HG03135 (cell line): ENCODE results near the gene TPTE2.
"Not testable (repeated sequence)": the region's sequence is repeated elsewhere in the genome, so short reads cannot be mapped to it uniquely, and the experiment has no call there.

ENCODE experiments used
- ATAC-seq: cut with Tn5 transposase; IDR thresholded peaks from one replicate; pipeline ENCODE4 v1.9.1; 2021; ENCODE audit warnings: mild to moderate bottlenecking, moderate library complexity; ENCODE audit not compliant: unreplicated experiment

The TPTE2 gene

DNA sequence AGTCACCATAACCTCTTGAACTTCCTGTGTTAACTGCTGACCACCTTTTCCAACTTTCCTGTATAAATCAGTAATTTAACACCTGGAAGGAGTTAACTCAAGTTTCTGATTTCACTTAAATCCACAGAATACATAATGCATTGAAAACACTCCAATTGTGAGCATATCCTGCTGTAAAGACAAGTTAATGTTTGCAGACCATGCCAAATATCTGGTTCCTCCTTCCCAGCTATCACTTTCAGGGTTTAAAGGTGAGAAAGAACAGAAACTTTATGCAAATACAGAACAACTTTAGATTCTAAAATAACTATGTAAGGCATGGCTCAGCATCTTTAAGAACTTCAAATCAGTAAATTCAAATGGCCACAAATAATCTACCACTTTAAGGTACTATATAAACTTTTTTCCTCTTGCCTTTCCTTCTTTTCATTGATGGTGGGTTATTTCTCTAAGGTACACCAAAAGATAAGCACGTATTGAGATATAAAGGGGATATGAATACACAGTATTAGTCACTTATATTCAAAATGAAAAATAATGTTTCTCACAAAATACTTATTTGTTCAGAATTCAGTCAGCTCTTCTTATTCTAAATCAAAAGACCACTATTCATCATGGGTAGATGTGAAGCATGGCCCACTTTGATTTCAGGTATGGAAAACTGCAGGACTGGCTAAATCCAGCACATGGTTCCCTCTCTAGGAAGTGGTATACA lies 6.6 kb upstream of the TPTE2 start:
- peak; percentile 76 for ATAC-seq

GRCh38 chr13:19561585-19561984 lies 253 bp upstream of the TPTE2 start:
- no peak for ATAC-seq

- not testable (repeated sequence) for ATAC-seq
Observed at GRCh38 chr13:19560672-19561071, 660 bp downstream of the TPTE2 start.

DNA sequence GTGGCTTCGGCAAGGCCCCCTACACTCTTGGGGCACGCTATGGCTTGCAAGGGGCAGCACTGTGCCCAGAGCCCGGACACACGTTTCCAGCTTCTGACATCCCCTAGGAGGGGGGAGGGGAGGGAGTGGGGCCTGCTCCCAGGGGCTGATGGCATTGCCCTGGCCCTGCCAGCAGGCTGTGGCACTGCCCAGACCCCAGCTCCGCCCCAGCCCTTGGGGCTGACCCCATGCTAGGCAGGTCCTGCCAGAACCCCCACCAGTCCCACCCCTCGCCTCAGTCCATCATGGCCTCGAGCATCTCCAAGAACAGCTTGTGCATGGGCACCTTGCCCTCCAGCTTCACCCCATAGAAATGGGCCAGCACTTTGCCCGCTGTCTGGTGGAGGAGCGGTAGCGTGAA lies 1.6 kb downstream of the TPTE2 start:
- ATAC-seq = not testable (repeated sequence)

DNA sequence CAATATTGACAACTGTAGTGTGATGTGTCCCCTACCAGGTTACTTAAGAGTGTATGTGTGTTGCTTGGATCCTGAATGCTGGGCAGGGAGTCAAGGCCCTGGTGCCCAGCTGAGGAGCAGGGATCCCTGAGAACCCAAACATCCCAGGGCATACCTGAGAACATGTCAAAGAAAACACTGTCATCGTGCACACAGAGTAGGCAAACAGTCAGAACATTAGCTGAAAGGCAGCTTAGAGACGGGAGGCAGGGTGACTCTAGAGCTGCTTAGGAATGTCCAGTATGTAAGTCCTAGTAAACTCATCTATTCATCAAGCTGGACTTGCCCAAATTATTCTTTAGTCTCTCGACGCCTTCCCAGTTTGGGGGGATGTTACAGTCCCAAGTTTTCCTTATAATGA lies 4.0 kb downstream of the TPTE2 start:
- not testable (repeated sequence) for ATAC-seq

DNA sequence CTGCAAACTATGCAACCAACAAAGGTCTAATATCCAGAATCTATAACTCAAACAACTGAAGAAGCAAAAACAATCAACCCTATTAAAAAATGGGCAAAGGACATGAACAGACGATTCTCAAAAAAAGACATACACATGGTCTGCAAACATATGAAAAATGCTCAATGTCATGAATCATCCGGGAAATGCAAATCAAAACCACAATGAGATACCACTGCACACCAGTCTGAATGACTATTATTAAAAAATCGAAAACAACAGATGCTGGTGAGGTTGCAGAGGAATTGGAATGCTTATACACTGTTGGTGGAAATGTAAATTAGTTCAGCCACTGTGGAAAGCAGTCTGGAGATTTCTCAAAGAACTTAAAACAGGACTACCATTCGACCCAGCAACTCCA lies 12.1 kb downstream of the TPTE2 start:
- ATAC-seq = not testable (repeated sequence)

DNA sequence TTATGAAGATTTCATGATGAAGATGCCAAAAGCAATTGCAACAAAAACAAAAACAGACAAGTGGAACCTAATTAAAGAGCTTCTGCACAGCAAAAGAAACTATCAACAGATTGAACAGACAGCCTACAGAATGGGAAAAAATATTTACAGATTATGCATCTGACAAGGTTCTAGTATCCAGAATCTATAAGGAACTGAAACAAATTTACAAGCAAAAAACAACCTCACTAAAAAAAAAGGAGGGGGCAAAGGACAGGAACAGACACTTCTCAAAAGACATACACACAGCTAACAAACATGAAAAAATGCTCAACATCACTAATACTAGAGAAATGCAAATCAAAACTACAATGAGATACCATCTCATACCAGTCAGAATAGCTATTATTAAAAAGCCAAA lies 35.7 kb downstream of the TPTE2 start:
- peak; percentile 63 for ATAC-seq

DNA sequence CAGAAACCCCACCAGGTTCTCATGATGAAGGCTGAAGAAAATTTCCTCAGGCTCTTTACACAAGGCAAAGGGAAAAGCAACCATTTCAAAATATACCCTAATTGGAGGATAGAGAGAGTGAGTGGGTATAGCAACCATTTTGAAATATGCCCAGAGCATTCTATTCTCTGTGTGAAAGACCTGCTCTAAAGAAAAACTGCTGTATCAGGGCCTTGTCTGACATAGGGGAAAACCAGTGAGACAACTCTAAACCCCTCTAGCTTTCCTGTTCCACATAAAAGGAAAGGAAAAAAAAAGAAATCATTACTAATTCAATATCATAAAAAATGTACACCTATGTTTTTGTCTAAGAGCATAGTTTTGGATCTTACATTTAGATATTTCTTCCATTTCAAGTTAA lies 42.3 kb downstream of the TPTE2 start:
- no peak for ATAC-seq

- ATAC-seq = not testable (repeated sequence)
Observed at GRCh38 chr13:19507623-19508022, 53.7 kb downstream of the TPTE2 start.

- not testable (repeated sequence) for ATAC-seq
Observed at GRCh38 chr13:19460126-19460525, 101.2 kb downstream of the TPTE2 start.

DNA sequence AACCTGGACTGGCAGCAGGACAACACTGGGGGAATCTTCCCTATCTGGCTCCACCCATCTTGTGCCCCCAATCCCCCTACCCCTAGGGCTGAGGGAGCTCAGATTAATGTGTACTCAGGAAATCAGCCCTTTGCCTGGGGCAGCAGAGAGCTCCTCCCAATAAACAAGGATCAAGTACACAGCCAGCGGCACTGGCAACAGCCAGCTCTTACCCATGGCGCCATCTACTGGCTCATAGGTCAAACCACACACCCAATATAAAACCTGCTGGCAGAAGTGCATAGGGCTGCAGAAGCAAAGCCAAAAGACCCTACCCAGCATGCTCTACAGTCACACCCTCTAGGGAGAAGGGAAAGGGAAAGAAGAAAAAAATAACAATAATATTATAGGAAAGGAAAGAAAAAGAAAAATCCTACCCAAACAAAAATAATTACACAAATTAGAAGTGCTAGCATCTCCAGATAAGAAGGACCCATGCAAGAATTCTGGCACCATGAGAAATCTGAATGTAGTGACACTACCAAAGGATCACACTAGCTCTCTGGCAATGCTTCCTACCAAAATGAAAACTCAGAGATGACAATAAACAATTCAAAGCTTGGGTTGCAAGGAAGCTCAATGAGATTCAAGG lies 122.2 kb downstream of the TPTE2 start:
- not testable (repeated sequence) for ATAC-seq

GRCh38 chr13:19437780-19438179 lies 123.6 kb downstream of the TPTE2 start:
- not testable (repeated sequence) for ATAC-seq

GRCh38 chr13:19422236-19422635 lies 139.1 kb downstream of the TPTE2 start:
- not testable (repeated sequence) for ATAC-seq

- not testable (repeated sequence) for ATAC-seq
Observed at GRCh38 chr13:19412494-19412893, 148.8 kb downstream of the TPTE2 start.

- ATAC-seq = not testable (repeated sequence)
Observed at GRCh38 chr13:19382746-19383511, 178.4 kb downstream of the TPTE2 start.

GRCh38 chr13:19382111-19382510 lies 179.2 kb downstream of the TPTE2 start:
- ATAC-seq = no peak
